ENCODE data around the gene RRBP1.
A peak's percentile ranks its signal among the peaks of the same experiment; 100 is the strongest.

RRBP1 gene

GRCh38 chr20:17682103-17682888 lies at the start of gene RRBP1:
Gene RRBP1 (minus strand): TSS chr20:17682242. CDS start chr20:17660507, 21,735 bp downstream.
- peak; percentile 86 for DNase-seq

GRCh38 chr20:17731233-17731632 lies 49.2 kb upstream of the RRBP1 start:
- no peak for DNase-seq

- DNase-seq: no peak
These were observed 48.0 kb upstream of the RRBP1 start for GRCh38 chr20:17730071-17730470.

- no peak for DNase-seq
These were observed 46.0 kb upstream of the RRBP1 start for GRCh38 chr20:17728074-17728473.

GRCh38 chr20:17727351-17727750 lies 45.3 kb upstream of the RRBP1 start:
- DNase-seq: no peak

GRCh38 chr20:17726902-17727301 lies 44.9 kb upstream of the RRBP1 start:
- no peak for DNase-seq

- DNase-seq: no peak
These were observed 43.2 kb upstream of the RRBP1 start for GRCh38 chr20:17725094-17725835.

- DNase-seq: no peak
These were observed 41.3 kb upstream of the RRBP1 start for GRCh38 chr20:17723301-17723691.

GRCh38 chr20:17722493-17723300 lies 40.7 kb upstream of the RRBP1 start:
- no peak for DNase-seq

- DNase-seq: no peak
These were observed 39.9 kb upstream of the RRBP1 start for GRCh38 chr20:17721802-17722486.

GRCh38 chr20:17720755-17721154 lies 38.7 kb upstream of the RRBP1 start:
- DNase-seq: no peak

GRCh38 chr20:17716331-17716730 lies 34.3 kb upstream of the RRBP1 start:
- no peak for DNase-seq

- DNase-seq: no peak
These were observed 33.0 kb upstream of the RRBP1 start for GRCh38 chr20:17715075-17715474.

GRCh38 chr20:17714597-17714996 lies 32.6 kb upstream of the RRBP1 start:
- DNase-seq: no peak

GRCh38 chr20:17712708-17713107 lies 30.7 kb upstream of the RRBP1 start:
- DNase-seq: no peak

GRCh38 chr20:17712201-17712600 lies 30.2 kb upstream of the RRBP1 start:
- DNase-seq: no peak

GRCh38 chr20:17711267-17711627 lies 29.2 kb upstream of the RRBP1 start:
- DNase-seq: no peak

- no peak for DNase-seq
These were observed 28.6 kb upstream of the RRBP1 start for GRCh38 chr20:17710379-17711266.

GRCh38 chr20:17709361-17710293 lies 27.6 kb upstream of the RRBP1 start:
- no peak for DNase-seq

GRCh38 chr20:17708675-17709360 lies 26.8 kb upstream of the RRBP1 start:
- no peak for DNase-seq
